Activated T-cell treated with anti-CD3 and anti-CD28 coated beads, Interleukin-2, amount 50 U/mL, for 72 hours (primary cell): ENCODE measurements around the gene SLMAP. TPM values are rescaled to one million over a fixed set of nuclear protein-coding genes. Genes with fewer than 3 reads are reported as not detected.

Experiments used
- ATAC-seq, 2 donors: fragments of 150-1000 bp; cut with Tn5 transposase; replicated peaks in 1 of 2; 2 replicates each; pipeline ENCODE4 v1.10.0; 2021; ENCODE audit warnings: moderate library complexity in 2 of 2, mild to moderate bottlenecking in 1 of 2
- DNase-seq, 2 donors: peaks; one replicate each; pipeline ENCODE4 v3.0.0; 2021 to 2022; ENCODE audit warnings: mixed read lengths in 1 of 2
- H3K27ac Mint-ChIP-seq: one replicate; pipeline ENCODE4 v1.8.0; 2022; ENCODE audit warnings: mild to moderate bottlenecking, moderate library complexity, mixed read lengths
- H3K27me3 Mint-ChIP-seq: one replicate; pipeline ENCODE4 v1.8.0; 2022; ENCODE audit warnings: low read depth, mixed read lengths
- H3K36me3 Mint-ChIP-seq, 2 donors: one replicate each; pipeline ENCODE4 v1.8.0; 2022; ENCODE audit warnings: mixed read lengths in 2 of 2, mild to moderate bottlenecking in 1 of 2; ENCODE audit not compliant: insufficient read depth in 2 of 2
- H3K4me1 Mint-ChIP-seq: one replicate; pipeline ENCODE4 v1.8.0; 2022; ENCODE audit warnings: low read depth, mixed read lengths
- H3K4me3 Mint-ChIP-seq, 2 donors: one replicate each; pipeline ENCODE4 v1.8.0; 2022; ENCODE audit warnings: mild to moderate bottlenecking in 2 of 2, mixed read lengths in 2 of 2, moderate library complexity in 2 of 2
- H3K9me3 Mint-ChIP-seq, 2 donors: one replicate each; pipeline ENCODE4 v1.8.0; 2022; ENCODE audit warnings: mixed read lengths in 2 of 2
- total RNA-seq, 2 donors: library from RNA; stranded (reverse); gene quantifications; one replicate each; pipeline ENCODE4 v1.2.3, GENCODE V29; 2022

SLMAP gene
- total RNA-seq, 2 donors from 2014 or later = 36.5 to 42.9 TPM

DNA sequence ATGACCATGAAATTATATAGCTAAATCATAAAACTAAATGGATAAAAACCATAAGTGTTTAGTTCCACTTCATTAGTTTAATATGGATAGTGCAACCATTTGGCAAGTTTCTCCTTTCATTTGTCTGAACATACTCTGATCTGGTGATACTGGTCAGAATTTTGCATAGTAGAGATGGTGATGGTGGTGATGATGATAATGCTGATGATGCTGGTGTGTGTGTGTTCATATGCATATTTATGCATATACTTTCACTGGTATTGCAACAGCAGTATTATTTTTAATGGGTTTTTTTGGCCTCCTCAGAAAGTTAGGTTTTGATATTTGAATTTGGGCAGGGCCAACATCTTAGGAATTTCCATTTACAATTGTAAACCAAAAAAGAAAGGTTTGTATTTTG, 76.4 kb downstream of the SLMAP start:
- Mint-ChIP-seq H3K4me3 (no peak overlapping the region), H3K27ac (no peak overlapping the region), H3K9me3 (no peaks in the 10 kb centered on the region), H3K27me3 (no peaks in the 10 kb centered on the region), H3K4me1 (no peaks in the 10 kb centered on the region), H3K36me3 (peaks cover 0 to 2% of the 10 kb centered on the region in 2 donors)
- DNase-seq (no peak), ATAC-seq (no peak)

DNA sequence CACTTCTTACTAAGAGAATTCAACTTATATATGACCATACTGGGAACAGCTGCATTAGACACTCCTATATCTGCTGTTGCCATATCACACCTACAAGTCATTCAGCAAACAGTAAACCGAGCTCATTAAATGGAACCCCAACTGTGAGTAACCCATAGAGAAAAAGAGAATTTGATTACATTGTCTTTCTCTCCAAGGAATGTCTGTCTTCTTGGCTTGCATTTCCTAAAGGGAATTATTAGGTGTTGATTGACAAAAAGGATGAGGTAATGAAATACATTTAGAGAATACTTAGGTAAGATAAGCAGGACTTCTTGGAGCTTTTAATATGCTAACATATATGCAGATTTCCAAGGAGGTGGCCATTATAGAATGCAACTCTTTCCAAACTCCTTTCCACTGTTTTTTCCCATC, 76.8 kb downstream of the SLMAP start:
- H3K4me3 Mint-ChIP-seq = no peak overlapping the region
- H3K4me1 Mint-ChIP-seq = no peaks in the 10 kb centered on the region
- ATAC-seq (no peak), DNase-seq (no peak)
- H3K27ac Mint-ChIP-seq = no peak overlapping the region
- H3K36me3 Mint-ChIP-seq = peaks cover 0 to 2% of the 10 kb centered on the region in 2 donors
- H3K9me3 Mint-ChIP-seq = no peaks in the 10 kb centered on the region
- no peaks in the 10 kb centered on the region for H3K27me3 Mint-ChIP-seq

DNA sequence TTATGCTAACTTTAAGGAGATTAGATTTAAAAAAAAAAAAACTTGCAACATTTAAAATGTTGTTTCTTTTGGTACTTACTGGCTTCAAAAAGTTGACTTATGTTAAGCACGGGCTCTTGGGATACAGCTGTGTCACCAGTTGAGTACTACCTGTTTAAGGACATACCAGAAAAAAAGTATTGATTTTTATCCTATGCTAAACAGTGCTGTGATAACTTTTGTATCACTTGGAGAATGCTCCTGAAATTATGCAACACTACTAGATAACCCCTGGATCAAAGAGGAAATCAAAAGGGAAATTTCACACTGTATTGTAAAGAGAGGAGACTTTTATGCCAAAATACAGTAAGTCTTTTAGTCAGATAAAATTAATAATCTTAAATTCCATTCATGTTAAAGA, 77.7 kb downstream of the SLMAP start:
- Mint-ChIP-seq H3K4me3 (no peak overlapping the region), H3K4me1 (no peaks in the 10 kb centered on the region), H3K9me3 (no peaks in the 10 kb centered on the region), H3K27ac (no peak overlapping the region), H3K27me3 (no peaks in the 10 kb centered on the region), H3K36me3 (peaks cover 0 to 2% of the 10 kb centered on the region in 2 donors)
- ATAC-seq (no peak), DNase-seq (no peak)

DNA sequence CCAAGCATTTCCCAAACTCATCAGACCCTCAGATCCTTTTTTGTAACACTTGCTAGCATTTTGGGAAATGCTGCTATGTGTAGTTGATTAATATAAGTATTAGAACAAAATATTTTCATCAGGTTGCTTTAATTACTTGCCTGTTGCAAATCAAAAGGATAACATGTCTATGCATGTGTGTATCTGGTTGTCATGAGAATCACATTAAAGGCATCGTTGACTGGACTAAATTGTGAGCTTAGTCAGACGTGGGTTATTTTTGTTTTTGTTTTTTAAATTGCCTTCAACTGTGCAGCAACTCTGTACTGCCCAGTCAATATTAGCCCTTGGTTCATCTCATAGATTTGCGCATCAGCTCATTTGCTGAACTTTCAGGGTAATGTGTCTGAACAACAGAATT, 81.6 kb downstream of the SLMAP start:
- H3K9me3 Mint-ChIP-seq = no peaks in the 10 kb centered on the region
- DNase-seq = no peak
- H3K36me3 Mint-ChIP-seq = peaks cover 0 to 2% of the 10 kb centered on the region in 2 donors
- H3K4me3 Mint-ChIP-seq = no peak overlapping the region
- no peak for ATAC-seq
- no peak overlapping the region for H3K27ac Mint-ChIP-seq
- H3K4me1 Mint-ChIP-seq = no peaks in the 10 kb centered on the region
- H3K27me3 Mint-ChIP-seq = no peaks in the 10 kb centered on the region

GRCh38 chr3:57838627-57839026, 82.5 kb downstream of the SLMAP start:
- DNase-seq (no peak), ATAC-seq (no peak)
- H3K36me3 Mint-ChIP-seq = peaks cover 0 to 2% of the 10 kb centered on the region in 2 donors
- no peaks in the 10 kb centered on the region for H3K4me1 Mint-ChIP-seq
- no peaks in the 10 kb centered on the region for H3K27me3 Mint-ChIP-seq
- H3K27ac Mint-ChIP-seq = no peak overlapping the region
- H3K4me3 Mint-ChIP-seq = no peak overlapping the region
- H3K9me3 Mint-ChIP-seq = no peaks in the 10 kb centered on the region

DNA sequence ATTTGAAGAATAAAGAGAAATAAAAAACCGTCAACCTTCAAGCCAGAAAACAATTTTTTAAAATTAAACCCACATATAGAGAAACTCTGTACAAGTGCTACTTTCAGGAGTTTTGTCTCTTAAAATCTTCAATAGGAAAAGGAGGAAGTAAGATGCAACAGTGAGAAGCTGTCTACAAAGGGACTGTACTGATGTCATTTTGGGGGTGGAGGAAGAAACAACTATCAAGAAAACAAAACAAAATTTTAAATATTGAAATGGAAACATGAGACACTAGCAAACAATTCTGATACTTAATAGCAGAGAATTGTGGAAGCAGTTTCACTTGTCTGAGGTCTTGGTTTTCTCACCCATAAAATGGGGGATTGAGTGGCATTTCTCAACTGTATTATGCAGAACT, 84.4 kb downstream of the SLMAP start:
- Mint-ChIP-seq H3K9me3 (no peaks in the 10 kb centered on the region), H3K4me3 (no peak overlapping the region), H3K4me1 (no peaks in the 10 kb centered on the region), H3K27me3 (no peaks in the 10 kb centered on the region), H3K36me3 (no peaks in the 10 kb centered on the region), H3K27ac (peak overlapping the region; percentile 61)
- ATAC-seq (no peak), DNase-seq (no peak)

- H3K9me3 Mint-ChIP-seq = no peaks in the 10 kb centered on the region
- H3K4me1 Mint-ChIP-seq = no peaks in the 10 kb centered on the region
- peaks cover 0 to 1% of the 10 kb centered on the region in 2 donors for H3K36me3 Mint-ChIP-seq
- no peak for ATAC-seq
- H3K27me3 Mint-ChIP-seq = no peaks in the 10 kb centered on the region
- no peak overlapping the region for H3K27ac Mint-ChIP-seq
- no peak overlapping the region for H3K4me3 Mint-ChIP-seq
- DNase-seq = no peak
Measured at GRCh38 chr3:57841818-57842217, 85.7 kb downstream of the SLMAP start.

DNA sequence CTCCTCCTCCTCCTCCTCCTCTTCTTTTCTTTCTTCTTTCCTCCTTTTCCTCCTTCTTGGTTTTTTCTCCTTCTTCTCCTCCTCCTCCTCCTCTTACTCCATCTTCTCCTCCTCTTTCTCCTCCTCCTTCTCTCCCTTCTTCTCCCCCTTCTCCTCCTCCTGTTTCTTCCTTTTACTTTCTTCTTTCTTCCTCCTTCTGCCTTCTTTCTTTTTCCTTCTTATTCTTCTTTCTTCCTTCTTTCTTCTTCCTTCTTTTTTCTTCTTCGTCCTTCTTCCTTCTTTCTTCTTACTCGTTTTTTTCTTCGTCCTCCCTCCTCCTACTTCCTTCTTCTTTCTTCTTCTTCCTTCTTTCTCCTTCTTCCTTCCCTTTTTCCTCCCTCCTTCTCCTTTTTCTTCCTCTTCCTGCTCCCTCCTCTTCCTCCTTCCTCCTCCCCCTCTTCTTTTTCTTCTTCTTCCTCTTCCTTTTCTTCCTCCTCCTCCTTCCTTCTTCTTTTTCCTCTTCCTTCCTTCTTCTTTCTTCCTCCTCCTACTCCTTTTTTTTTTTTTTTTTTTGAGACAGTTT, 92.1 kb downstream of the SLMAP start:
- Mint-ChIP-seq H3K27ac (no peak overlapping the region), H3K4me3 (no peak overlapping the region), H3K4me1 (no peaks in the 10 kb centered on the region)

DNA sequence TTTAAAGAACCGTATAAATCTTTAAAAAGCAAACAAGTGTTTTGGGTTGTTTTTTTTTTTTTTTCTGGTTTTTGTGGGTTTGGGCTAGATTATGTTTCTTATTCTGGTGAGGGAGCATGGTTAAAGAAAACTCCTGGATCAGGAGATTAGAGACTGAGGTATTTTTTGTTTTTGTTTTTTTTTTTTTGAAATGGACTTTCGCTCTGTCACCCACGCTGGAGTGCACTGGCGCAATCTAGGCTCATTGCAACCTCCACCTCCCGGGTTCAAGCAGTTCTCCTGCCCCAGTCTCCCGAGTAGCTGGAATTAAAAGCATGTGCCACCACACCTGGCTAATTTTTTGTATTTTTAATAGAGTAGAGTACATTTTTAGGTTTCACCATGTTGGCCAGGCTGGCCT, 95.2 kb downstream of the SLMAP start:
- Mint-ChIP-seq H3K36me3 (peaks cover 0 to 3% of the 10 kb centered on the region in 2 donors), H3K4me3 (no peak overlapping the region), H3K4me1 (no peaks in the 10 kb centered on the region), H3K9me3 (no peaks in the 10 kb centered on the region), H3K27me3 (no peaks in the 10 kb centered on the region), H3K27ac (peak overlapping the region; percentile 72)
- no peak for ATAC-seq
- no peak for DNase-seq

More for the DNA sequence above, 92.1 kb downstream of the SLMAP start:
- H3K36me3 Mint-ChIP-seq = peaks cover 0 to 5% of the 10 kb centered on the region in 2 donors
- no peak for ATAC-seq
- H3K9me3 Mint-ChIP-seq = no peaks in the 10 kb centered on the region
- no peaks in the 10 kb centered on the region for H3K27me3 Mint-ChIP-seq
- DNase-seq = no peak

GRCh38 chr3:57852896-57853295, 96.8 kb downstream of the SLMAP start:
- Mint-ChIP-seq H3K27me3 (no peaks in the 10 kb centered on the region), H3K36me3 (peaks cover 0 to 3% of the 10 kb centered on the region in 2 donors), H3K4me3 (no peak overlapping the region), H3K27ac (no peak overlapping the region), H3K4me1 (no peaks in the 10 kb centered on the region), H3K9me3 (no peaks in the 10 kb centered on the region)
- no peak for ATAC-seq
- DNase-seq = no peak

DNA sequence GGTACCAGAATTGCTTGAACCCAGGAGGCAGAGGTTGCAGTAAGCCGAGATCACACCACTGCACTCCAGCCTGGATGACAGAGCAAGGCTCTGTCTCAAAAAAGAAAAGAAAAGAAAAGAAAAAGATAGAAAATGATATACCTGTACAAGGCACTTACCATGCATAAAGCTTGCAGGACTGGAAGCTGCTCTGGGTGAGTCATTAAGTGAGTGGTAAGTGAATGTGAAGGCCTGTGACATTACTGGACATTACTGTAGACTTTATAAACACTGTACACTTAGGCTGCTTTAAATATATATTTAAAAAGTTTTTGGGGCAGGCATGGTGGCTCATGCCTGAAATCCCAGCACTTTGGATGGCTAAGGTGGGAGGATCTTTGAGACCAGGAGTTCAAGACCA, 99.2 kb downstream of the SLMAP start:
- Mint-ChIP-seq H3K4me3 (no peak overlapping the region), H3K27me3 (no peaks in the 10 kb centered on the region), H3K9me3 (no peaks in the 10 kb centered on the region), H3K4me1 (no peaks in the 10 kb centered on the region), H3K27ac (no peak overlapping the region), H3K36me3 (peaks cover 0 to 3% of the 10 kb centered on the region in 2 donors)
- ATAC-seq (no peak), DNase-seq (no peak)

- Mint-ChIP-seq H3K4me3 (no peak overlapping the region), H3K4me1 (no peaks in the 10 kb centered on the region), H3K36me3 (peaks cover 0 to 3% of the 10 kb centered on the region in 2 donors), H3K9me3 (no peaks in the 10 kb centered on the region), H3K27me3 (no peaks in the 10 kb centered on the region), H3K27ac (no peak overlapping the region)
- ATAC-seq (no peak), DNase-seq (no peak)
Measured at GRCh38 chr3:57855943-57856342, 99.8 kb downstream of the SLMAP start.

DNA sequence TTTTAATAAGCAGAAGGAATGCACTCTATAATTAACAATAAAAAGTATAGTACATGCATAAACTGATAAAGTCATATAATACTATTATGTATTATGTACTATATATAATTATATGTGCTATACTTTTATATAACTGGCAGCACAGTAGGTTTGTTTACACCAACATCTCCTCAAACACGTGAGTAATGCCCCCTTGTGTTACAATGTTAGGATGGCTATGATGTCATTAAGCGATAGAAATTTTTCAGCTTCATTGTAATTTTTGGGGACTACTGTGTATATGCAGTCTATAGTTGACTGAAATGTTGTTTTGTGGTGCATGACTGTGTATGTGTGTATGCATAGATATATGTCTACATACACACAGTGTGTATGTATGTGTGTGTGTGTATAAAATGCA, 100.6 kb downstream of the SLMAP start:
- H3K4me3 Mint-ChIP-seq = no peak overlapping the region
- no peak for DNase-seq
- H3K27ac Mint-ChIP-seq = no peak overlapping the region
- no peaks in the 10 kb centered on the region for H3K4me1 Mint-ChIP-seq
- H3K27me3 Mint-ChIP-seq = no peaks in the 10 kb centered on the region
- H3K9me3 Mint-ChIP-seq = no peaks in the 10 kb centered on the region
- H3K36me3 Mint-ChIP-seq = peaks cover 0 to 4% of the 10 kb centered on the region in 2 donors
- ATAC-seq = no peak

- H3K9me3 Mint-ChIP-seq = no peaks in the 10 kb centered on the region
- peaks cover 0 to 3% of the 10 kb centered on the region in 2 donors for H3K36me3 Mint-ChIP-seq
- ATAC-seq = no peak
- no peak overlapping the region for H3K4me3 Mint-ChIP-seq
- H3K27me3 Mint-ChIP-seq = no peaks in the 10 kb centered on the region
- no peak for DNase-seq
- peak overlapping the region; percentile 72 for H3K27ac Mint-ChIP-seq
- H3K4me1 Mint-ChIP-seq = no peaks in the 10 kb centered on the region
Measured at GRCh38 chr3:57862894-57863293, 106.8 kb downstream of the SLMAP start.
